Measurements from ENCODE around the gene RAB11FIP3. TPM values are rescaled to one million over a fixed set of nuclear protein-coding genes. Genes with fewer than 3 reads are reported as not detected.

Gene RAB11FIP3
- total and polyA plus RNA-seq, 2 of the 13 experiments (the other 11 are each of a cell fraction or from before 2014, with no cell fraction given) = 34.3 to 57.6 TPM

DNA sequence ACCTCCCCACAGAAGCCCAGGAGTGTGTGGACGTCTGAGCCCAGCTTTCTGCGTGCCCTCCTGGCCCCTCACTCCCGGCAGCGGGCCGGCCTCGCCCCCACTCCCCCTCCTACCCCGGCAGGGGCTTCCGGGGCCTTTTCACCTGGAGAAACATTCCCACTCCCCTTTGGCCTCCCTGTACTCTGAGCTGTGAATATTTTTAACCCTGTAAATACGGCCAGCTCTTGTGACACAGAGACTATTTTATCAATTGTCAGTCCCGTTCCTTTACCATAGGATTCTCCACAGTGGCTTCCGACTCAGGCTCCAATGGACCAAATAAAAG is 128.8 kb downstream of the RAB11FIP3 start (continued):
- TF ChIP-seq, protein P1, sequence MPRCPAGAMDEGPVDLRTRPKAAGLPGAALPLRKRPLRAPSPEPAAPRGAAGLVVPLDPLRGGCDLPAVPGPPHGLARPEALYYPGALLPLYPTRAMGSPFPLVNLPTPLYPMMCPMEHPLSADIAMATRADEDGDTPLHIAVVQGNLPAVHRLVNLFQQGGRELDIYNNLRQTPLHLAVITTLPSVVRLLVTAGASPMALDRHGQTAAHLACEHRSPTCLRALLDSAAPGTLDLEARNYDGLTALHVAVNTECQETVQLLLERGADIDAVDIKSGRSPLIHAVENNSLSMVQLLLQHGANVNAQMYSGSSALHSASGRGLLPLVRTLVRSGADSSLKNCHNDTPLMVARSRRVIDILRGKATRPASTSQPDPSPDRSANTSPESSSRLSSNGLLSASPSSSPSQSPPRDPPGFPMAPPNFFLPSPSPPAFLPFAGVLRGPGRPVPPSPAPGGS (CRISPR knock-in tag; IDR thresholded peaks at IDR 0.05) = no peak
- TF ChIP-seq ZNF7 (CRISPR knock-in tag; IDR thresholded peaks at IDR 0.05) (no peak), ZNF234 (CRISPR knock-in tag; conservative IDR thresholded peaks at IDR 0.05) (no peak), CREB1 (IDR thresholded peaks at IDR 0.05) (no peak), CREB1 (CRISPR knock-in tag; IDR thresholded peaks at IDR 0.05) (no peak), KLF16 (CRISPR knock-in tag; IDR thresholded peaks at IDR 0.05) (no peak), ZNF724P (CRISPR knock-in tag; IDR thresholded peaks at IDR 0.05; ENCODE audit: borderline replicate concordance) (no peak), MEIS2 (CRISPR knock-in tag; IDR thresholded peaks at IDR 0.05) (no peak), ZNF878 (CRISPR knock-in tag; IDR thresholded peaks at IDR 0.05) (no peak), ZNF850 (CRISPR knock-in tag; conservative IDR thresholded peaks at IDR 0.05) (peak; percentile 99), FOXK1 (CRISPR knock-in tag; IDR thresholded peaks at IDR 0.05; ENCODE audit: borderline replicate concordance, low read depth) (no peak)
- TF ChIP-seq, protein P2, sequence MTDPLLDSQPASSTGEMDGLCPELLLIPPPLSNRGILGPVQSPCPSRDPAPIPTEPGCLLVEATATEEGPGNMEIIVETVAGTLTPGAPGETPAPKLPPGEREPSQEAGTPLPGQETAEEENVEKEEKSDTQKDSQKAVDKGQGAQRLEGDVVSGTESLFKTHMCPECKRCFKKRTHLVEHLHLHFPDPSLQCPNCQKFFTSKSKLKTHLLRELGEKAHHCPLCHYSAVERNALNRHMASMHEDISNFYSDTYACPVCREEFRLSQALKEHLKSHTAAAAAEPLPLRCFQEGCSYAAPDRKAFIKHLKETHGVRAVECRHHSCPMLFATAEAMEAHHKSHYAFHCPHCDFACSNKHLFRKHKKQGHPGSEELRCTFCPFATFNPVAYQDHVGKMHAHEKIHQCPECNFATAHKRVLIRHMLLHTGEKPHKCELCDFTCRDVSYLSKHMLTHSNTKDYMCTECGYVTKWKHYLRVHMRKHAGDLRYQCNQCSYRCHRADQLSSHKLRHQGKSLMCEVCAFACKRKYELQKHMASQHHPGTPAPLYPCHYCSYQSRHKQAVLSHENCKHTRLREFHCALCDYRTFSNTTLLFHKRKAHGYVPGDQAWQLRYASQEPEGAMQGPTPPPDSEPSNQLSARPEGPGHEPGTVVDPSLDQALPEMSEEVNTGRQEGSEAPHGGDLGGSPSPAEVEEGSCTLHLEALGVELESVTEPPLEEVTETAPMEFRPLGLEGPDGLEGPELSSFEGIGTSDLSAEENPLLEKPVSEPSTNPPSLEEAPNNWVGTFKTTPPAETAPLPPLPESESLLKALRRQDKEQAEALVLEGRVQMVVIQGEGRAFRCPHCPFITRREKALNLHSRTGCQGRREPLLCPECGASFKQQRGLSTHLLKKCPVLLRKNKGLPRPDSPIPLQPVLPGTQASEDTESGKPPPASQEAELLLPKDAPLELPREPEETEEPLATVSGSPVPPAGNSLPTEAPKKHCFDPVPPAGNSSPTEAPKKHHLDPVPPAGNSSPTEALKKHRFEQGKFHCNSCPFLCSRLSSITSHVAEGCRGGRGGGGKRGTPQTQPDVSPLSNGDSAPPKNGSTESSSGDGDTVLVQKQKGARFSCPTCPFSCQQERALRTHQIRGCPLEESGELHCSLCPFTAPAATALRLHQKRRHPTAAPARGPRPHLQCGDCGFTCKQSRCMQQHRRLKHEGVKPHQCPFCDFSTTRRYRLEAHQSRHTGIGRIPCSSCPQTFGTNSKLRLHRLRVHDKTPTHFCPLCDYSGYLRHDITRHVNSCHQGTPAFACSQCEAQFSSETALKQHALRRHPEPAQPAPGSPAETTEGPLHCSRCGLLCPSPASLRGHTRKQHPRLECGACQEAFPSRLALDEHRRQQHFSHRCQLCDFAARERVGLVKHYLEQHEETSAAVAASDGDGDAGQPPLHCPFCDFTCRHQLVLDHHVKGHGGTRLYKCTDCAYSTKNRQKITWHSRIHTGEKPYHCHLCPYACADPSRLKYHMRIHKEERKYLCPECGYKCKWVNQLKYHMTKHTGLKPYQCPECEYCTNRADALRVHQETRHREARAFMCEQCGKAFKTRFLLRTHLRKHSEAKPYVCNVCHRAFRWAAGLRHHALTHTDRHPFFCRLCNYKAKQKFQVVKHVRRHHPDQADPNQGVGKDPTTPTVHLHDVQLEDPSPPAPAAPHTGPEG (CRISPR knock-in tag; IDR thresholded peaks at IDR 0.05) = no peak
